LNCaP clone FGC (cell line): Measurements from ENCODE around the gene DNAJB13.

Experiments
- DNase-seq: peaks from one replicate; pipeline ENCODE4 v3.0.0-alpha.2; 2011; ENCODE audit warnings: low read depth
- H3K4me3 ChIP-seq: 2 replicates; pipeline ENCODE4 v1.5.1; 2011; ENCODE audit warnings: mild to moderate bottlenecking, low read depth, low read length, control low read depth
- TF ChIP-seq, protein P1 (sequence below): IDR thresholded peaks from 2 replicates; pipeline ENCODE4 v1.5.1; 2012; ENCODE audit warnings: mild to moderate bottlenecking; ENCODE audit not compliant: control insufficient read depth, insufficient read depth; ENCODE audit errors: extremely low read depth

DNAJB13 gene

DNA sequence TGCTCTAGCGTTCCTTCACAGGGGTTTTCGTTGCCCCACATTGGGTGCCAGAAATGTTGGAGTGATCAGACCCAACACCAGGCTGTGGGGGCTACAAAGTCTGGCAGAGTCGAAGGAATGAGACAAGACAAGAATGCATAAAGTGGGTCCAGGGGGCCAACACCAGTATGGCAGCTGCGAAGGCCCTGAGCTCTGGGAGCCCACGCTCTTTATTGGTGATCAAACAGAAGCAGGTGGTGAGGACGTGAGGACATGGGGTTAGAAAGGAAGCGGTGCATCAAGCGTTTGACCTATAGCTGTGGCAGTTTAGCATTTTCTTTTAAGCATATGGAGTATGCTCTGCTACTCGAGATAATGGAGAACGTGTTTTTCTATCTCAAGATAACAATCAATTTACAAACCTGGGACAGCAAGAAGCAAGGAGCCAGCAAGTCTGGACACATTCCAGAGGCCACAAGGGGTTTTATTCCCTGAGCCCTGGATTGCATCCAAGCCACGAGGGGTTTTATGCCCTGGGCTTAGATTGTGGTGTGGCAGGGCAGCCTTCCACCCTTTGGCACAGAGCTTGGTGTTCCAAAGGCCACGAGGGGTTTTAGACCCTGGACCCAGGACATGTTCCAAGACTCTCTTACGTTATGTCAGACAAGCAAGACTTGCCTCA lies 3.9 kb upstream of the DNAJB13 start:
- TF ChIP-seq, protein P1, sequence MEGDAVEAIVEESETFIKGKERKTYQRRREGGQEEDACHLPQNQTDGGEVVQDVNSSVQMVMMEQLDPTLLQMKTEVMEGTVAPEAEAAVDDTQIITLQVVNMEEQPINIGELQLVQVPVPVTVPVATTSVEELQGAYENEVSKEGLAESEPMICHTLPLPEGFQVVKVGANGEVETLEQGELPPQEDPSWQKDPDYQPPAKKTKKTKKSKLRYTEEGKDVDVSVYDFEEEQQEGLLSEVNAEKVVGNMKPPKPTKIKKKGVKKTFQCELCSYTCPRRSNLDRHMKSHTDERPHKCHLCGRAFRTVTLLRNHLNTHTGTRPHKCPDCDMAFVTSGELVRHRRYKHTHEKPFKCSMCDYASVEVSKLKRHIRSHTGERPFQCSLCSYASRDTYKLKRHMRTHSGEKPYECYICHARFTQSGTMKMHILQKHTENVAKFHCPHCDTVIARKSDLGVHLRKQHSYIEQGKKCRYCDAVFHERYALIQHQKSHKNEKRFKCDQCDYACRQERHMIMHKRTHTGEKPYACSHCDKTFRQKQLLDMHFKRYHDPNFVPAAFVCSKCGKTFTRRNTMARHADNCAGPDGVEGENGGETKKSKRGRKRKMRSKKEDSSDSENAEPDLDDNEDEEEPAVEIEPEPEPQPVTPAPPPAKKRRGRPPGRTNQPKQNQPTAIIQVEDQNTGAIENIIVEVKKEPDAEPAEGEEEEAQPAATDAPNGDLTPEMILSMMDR: no peak
- H3K4me3 ChIP-seq: no peak overlapping the region
- DNase-seq: no peak

DNA sequence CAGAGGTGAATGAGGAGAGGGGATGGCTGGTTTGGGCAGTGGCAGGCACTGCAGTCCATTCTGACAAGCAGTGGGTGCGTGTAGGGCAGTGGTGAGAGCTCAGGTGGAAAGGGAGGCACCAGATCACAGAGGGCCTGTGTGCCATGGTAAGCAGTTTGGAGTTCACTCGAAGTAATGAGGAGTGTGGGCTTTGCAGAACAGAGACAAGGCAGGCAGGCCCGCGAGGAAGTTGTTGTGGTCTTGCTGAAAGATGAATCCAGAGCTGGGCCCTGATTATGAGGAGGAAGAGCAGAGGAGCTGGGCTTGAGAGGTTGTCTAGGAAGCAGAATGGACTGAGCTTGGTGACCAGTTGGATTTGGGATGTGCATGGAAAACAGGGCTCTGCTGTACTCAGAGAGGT lies 1.6 kb upstream of the DNAJB13 start:
- TF ChIP-seq, protein P1: no peak
- no peak overlapping the region for H3K4me3 ChIP-seq
- no peak for DNase-seq

DNA sequence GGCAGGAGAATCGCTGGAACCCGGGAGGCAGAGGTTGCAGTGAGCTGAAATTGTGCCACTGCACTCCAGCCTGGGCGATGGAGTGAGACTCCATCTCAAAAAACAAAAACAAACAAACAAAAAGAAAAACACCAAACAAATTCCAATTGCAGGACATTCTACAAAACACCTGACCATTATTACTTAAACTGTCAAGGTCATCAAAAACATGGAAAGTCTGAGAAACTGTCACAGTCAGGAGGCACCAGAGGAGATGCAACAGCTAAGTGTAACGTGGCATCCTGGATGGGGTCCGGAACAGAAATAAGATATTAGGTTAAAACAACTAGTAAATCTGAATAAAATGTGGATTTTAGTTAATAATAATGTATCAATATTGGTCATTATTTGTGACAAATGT lies 914 bp upstream of the DNAJB13 start:
- DNase-seq: no peak
- TF ChIP-seq, protein P1: no peak
- H3K4me3 ChIP-seq: no peak overlapping the region

DNA sequence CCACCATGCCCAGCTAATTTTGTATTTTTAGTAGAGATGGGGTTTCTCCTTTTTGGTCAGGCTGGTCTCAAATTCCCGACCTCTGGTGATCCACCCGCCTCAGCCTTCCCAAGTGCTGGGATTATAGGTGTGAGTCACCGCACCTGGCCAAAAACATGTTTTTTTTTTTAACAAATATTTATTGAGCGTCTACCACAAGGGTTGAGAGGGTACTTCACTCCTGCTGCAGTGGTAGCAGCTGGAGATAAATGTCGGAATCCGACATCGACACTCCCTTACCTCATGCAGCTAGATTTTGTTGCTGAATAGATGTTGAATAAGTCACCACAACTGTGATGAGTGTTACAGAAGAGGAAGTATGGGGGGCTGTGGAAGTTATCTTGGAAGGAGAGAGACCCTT lies 971 bp downstream of the DNAJB13 start:
- DNase-seq: no peak
- no peak overlapping the region for H3K4me3 ChIP-seq
- TF ChIP-seq, protein P1: no peak

DNA sequence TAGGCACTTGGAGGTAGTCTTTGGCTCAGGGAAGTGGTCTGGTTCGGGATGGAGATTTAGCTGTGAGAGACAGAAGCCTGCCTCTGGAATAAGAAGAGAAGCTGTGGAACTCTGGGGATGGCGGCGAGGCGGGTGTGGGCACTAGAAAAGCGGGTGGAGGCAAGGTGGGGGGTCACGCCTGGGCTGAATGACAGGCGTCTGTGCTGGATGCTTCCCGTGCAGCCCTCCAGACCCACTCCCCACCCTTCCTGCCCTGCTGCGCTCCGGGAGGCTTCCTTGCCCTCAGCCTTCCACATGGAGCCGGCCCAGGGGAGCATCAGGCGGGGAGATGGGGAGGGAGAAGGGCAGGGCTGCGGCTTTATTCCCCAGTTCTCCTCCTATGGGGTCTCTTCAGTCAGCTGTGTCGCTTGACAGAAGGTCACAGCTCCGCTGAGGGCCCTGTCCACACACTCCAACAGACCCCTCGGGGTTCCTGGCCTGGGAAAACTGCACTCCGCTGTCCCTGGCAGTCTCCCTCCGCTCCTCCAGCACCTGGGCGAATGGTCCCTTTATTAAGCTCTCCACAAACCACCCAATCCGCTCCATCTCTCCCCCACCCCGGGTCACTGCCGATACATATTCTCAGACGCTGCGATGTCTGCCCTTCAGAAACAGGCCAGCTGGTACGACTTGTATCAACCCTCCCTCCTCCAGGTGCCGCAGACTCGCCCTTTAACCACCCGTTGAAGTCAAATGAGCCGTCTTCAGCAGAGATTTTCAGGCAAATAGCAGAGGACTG lies 6.2 kb downstream of the DNAJB13 start:
- TF ChIP-seq, protein P1: no peak
- no peak for DNase-seq
- no peak overlapping the region for H3K4me3 ChIP-seq

DNA sequence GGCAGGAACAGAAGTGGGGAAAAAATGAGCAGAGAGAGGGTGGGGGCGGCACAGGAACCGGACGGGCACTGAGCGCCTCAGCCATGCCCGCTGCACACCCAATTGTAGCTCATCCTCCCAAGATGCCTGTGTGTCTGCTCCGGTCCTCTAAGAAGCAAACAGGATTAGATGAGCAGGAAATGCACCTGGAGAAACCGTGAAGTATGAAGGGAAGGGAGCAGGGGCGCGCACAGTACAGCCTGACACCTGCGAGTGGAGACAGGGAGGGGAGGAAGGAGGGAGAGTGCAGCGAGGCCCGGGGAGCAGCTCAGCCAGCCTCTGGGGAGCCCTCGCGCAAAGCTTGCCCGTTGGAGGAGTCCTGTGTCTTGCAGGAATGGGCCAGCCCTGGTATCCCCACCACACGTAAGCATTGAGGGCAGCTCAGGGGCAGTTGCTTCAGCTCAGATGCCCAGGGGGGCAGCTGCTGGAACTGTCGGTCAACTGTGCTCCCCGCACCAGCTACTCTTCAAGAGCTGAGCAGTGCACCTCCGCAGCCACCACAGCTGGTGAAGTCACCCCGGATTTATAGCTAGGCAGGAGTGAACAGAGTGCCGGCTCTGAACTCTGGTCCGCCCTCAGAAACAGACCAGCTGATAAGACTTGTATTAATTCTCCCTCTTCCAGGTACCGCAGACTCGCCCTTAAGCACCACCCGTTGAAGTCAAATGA lies 7.0 kb downstream of the DNAJB13 start:
- TF ChIP-seq, protein P1: no peak
- no peak for DNase-seq
- no peak overlapping the region for H3K4me3 ChIP-seq
